ENCODE results near the gene ZNF557.

The ZNF557 gene

DNA sequence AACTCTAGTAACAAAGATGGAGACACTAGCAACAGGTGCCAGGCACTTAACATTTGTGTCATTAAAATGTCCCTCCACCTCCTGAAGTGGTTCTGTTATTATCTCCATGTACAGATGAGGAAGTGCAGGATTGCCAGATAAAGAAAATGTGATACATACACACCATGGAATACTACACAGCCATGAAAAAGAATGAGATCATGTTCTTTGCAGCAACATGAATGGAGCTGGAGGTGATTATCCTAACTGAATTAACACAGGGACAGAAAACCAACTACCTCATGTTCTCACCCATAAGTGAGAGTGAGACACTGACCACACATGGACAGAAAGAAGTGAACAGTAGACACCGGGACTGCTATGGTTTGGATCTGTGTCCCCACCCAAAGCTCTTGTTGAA is 60.5 kb downstream of the ZNF557 start:
- no peak for DNase-seq

DNA sequence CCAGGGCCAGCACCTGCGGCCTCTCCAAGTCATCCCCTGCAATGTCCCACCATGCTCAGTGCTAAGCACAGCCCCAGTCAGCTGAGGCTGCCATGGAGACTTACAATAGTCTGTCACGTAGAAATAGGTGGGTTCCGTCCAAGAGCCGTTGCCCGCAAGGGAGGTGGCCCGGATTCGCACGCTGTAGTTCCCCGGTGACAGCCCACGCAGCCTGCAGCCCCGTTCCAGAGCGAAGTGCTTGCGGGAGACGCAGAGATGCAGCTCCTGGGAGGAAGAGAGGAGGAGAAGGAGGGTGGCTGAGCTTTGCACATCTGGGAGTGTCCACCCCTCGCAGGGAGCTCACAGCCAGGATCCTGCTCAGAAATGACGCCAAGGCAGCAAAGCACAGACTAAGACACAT is 62.6 kb downstream of the ZNF557 start:
- DNase-seq = no peak

DNA sequence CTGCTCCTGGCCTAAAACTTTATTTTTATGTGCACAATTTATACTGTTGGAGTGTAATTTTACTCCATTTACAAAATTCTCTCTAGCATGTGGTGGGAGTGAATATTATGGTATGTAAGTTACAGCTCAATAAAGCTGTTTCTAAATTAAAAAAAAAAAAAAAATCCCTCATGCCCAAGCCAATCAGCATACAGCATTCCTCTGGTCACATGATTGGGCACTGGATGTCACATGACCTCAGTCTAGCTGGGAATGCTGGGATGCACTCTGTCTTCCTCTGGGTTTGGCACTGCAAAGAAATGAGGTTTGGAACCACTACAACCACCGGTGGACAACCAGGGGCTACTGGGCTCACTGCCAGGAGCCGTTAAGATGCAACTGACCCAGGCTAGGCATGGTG is 67.6 kb downstream of the ZNF557 start:
- no peak for DNase-seq

All from NCI-H524 treated with DMSO at 0.1 percent for 48 hours (cell line).